DOHH2 (cell line): ENCODE data around the gene TOX3.

Experiments used
- H3F3A ChIP-seq: fragments of 200-600 bp; sonication (generic), shearing (Covaris generic); 2 replicates; pipeline ENCODE4 v1.6.0; 2016; ENCODE audit warnings: antibody characterized with exemption, mild to moderate bottlenecking; ENCODE audit not compliant: control insufficient read depth, insufficient read depth
- H3K27ac ChIP-seq: fragments of 200-600 bp; sonication (generic); 2 replicates; pipeline ENCODE4 v1.5.1; 2014; ENCODE audit warnings: low read depth, mild to moderate bottlenecking, low read length, moderate library complexity
- H3K27me3 ChIP-seq: fragments of 200-600 bp; sonication (generic); 2 replicates; pipeline ENCODE4 v1.6.1; 2014; ENCODE audit warnings: mild to moderate bottlenecking, low read length, mixed read lengths; ENCODE audit not compliant: control insufficient read depth
- H3K36me3 ChIP-seq: fragments of 200-600 bp; sonication (generic); 2 replicates; pipeline ENCODE4 v1.6.1; 2014; ENCODE audit warnings: mild to moderate bottlenecking, low read length, moderate library complexity, mixed read lengths; ENCODE audit not compliant: control insufficient read depth
- H3K4me1 ChIP-seq: fragments of 200-600 bp; sonication (generic); 2 replicates; pipeline ENCODE4 v1.6.1; 2014; ENCODE audit warnings: mild to moderate bottlenecking, low read length, mixed read lengths; ENCODE audit not compliant: control insufficient read depth
- H3K4me2 ChIP-seq: fragments of 200-600 bp; sonication (generic); 2 replicates; pipeline ENCODE4 v1.6.0; 2014; ENCODE audit warnings: mild to moderate bottlenecking, low read length, moderate library complexity
- H3K4me3 ChIP-seq: fragments of 200-600 bp; sonication (generic); 2 replicates; pipeline ENCODE4 v1.5.1; 2014; ENCODE audit warnings: mild to moderate bottlenecking, low read length, mixed read lengths
- H3K79me2 ChIP-seq: fragments of 200-600 bp; sonication (generic); 2 replicates; pipeline ENCODE4 v1.6.1; 2014; ENCODE audit warnings: mild to moderate bottlenecking, low read length, mixed read lengths; ENCODE audit not compliant: control insufficient read depth
- H3K9me2 ChIP-seq: fragments of 200-600 bp; sonication (generic); replicated peaks from 2 replicates; pipeline ENCODE4 v1.6.1; 2014; ENCODE audit warnings: mild to moderate bottlenecking, low read length, mixed read lengths; ENCODE audit not compliant: control insufficient read depth
- H3K9me3 ChIP-seq: fragments of 200-600 bp; sonication (generic); 2 replicates; pipeline ENCODE4 v1.6.1; 2014; ENCODE audit warnings: antibody characterized with exemption, low read length, mixed read lengths; ENCODE audit not compliant: control insufficient read depth, insufficient read depth
- H4K20me1 ChIP-seq: fragments of 200-600 bp; sonication (generic); 2 replicates; pipeline ENCODE4 v1.6.0; 2014; ENCODE audit warnings: low read depth, mild to moderate bottlenecking, antibody characterized with exemption, low read length, moderate library complexity; ENCODE audit not compliant: control insufficient read depth, insufficient read depth
- CTCF ChIP-seq: fragments of 200-600 bp; sonication (generic); IDR thresholded peaks from one replicate; pipeline ENCODE4 v1.5.1; 2014; ENCODE audit warnings: antibody characterized with exemption, mild to moderate bottlenecking, low read depth, low read length; ENCODE audit not compliant: poor library complexity, severe bottlenecking
- EZH2phosphoT487 ChIP-seq: fragments of 200-600 bp; sonication (generic); IDR thresholded peaks from 2 replicates; pipeline ENCODE4 v1.6.1; 2017; ENCODE audit warnings: borderline replicate concordance, mild to moderate bottlenecking, antibody characterized with exemption, low read length, moderate library complexity, mixed read lengths

Gene TOX3

GRCh38 chr16:52465711-52466267 is 81.2 kb downstream of the TOX3 start:
- TF ChIP-seq CTCF = no peak
- TF ChIP-seq EZH2phosphoT487 = no peak
- Histone ChIP-seq H3K9me3 (no peaks in the 10 kb centered on the region), H3K4me3 (no peak overlapping the region), H3K4me1 (no peaks in the 10 kb centered on the region), H3K27ac (no peak overlapping the region), H3K36me3 (no peaks in the 10 kb centered on the region), H4K20me1 (no peaks in the 10 kb centered on the region), H3F3A (no peaks in the 10 kb centered on the region), H3K79me2 (no peaks in the 10 kb centered on the region), H3K27me3 (no peaks in the 10 kb centered on the region), H3K4me2 (no peak overlapping the region), H3K9me2 (no peaks in the 10 kb centered on the region)

- Histone ChIP-seq H3K4me2 (no peak overlapping the region), H3K4me1 (no peaks in the 10 kb centered on the region), H3K9me2 (no peaks in the 10 kb centered on the region), H3K27ac (no peak overlapping the region), H3K27me3 (no peaks in the 10 kb centered on the region), H3F3A (no peaks in the 10 kb centered on the region), H3K36me3 (no peaks in the 10 kb centered on the region), H4K20me1 (no peaks in the 10 kb centered on the region), H3K4me3 (no peak overlapping the region), H3K79me2 (no peaks in the 10 kb centered on the region), H3K9me3 (no peaks in the 10 kb centered on the region)
- TF ChIP-seq CTCF = no peak
These were observed 83.0 kb downstream of the TOX3 start for GRCh38 chr16:52463904-52464303.

- H3F3A ChIP-seq = no peaks in the 10 kb centered on the region
- no peaks in the 10 kb centered on the region for H4K20me1 ChIP-seq
- H3K79me2 ChIP-seq = no peaks in the 10 kb centered on the region
- no peaks in the 10 kb centered on the region for H3K9me2 ChIP-seq
- no peaks in the 10 kb centered on the region for H3K36me3 ChIP-seq
- H3K27me3 ChIP-seq = no peaks in the 10 kb centered on the region
- H3K9me3 ChIP-seq = no peaks in the 10 kb centered on the region
- H3K27ac ChIP-seq = no peak overlapping the region
- H3K4me1 ChIP-seq = no peaks in the 10 kb centered on the region
- no peak overlapping the region for H3K4me2 ChIP-seq
- TF ChIP-seq CTCF (no peak), EZH2phosphoT487 (no peak)
- no peak overlapping the region for H3K4me3 ChIP-seq
These were observed 84.1 kb downstream of the TOX3 start for GRCh38 chr16:52462816-52463215.
